Embryonic facial prominence (tissue), 1 donor: ENCODE data around the gene FBXL14.
A peak's percentile ranks its signal among the peaks of the same experiment; 100 is the strongest.
"Not testable (repeated sequence)": the region's sequence is repeated elsewhere in the genome, so short reads cannot be mapped to it uniquely, and the experiment has no call there.

Experiments
- DNase-seq: peaks from one replicate; pipeline ENCODE4 v3.0.0-alpha.2; 2016; ENCODE audit errors: extremely low spot score

The FBXL14 gene

DNA sequence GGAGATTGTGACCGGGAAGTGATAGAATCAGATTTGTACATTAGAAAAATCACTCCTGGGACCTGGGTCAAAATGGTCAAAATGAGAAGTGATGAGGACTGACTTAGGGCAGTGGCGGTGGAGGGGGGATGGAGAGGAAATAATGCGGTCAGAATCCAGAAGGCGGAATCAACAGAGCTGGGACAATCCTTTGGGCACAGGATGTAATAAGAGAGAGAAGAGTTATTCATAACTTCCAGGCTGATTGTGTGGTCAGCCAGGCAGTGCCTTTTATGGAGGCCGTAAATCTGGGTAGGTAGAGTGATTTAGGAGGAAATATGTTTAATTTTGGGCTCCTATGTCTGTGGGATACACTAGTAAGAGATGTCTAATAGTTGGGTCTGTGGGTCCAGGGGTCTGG is 21.6 kb downstream of the FBXL14 start:
- DNase-seq: no peak

DNA sequence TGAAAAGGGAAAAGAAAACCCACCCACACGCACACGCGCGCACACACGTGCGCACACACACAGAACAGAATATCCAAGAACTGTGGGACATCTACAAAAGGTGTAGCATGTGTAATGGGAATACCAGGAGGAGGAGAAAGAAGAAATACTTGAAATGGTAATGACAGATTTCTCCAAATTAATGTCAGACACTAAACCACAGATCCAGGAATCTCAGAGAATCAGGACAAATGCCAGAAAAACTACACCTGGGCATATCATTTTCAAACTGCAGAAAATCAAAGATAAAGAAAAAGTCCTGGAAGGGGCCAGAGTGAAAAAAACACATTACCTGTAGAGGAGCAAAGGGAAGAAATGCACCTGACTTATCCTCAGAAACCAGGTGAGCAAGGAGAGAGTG is 26.5 kb downstream of the FBXL14 start:
- DNase-seq: no peak

DNA sequence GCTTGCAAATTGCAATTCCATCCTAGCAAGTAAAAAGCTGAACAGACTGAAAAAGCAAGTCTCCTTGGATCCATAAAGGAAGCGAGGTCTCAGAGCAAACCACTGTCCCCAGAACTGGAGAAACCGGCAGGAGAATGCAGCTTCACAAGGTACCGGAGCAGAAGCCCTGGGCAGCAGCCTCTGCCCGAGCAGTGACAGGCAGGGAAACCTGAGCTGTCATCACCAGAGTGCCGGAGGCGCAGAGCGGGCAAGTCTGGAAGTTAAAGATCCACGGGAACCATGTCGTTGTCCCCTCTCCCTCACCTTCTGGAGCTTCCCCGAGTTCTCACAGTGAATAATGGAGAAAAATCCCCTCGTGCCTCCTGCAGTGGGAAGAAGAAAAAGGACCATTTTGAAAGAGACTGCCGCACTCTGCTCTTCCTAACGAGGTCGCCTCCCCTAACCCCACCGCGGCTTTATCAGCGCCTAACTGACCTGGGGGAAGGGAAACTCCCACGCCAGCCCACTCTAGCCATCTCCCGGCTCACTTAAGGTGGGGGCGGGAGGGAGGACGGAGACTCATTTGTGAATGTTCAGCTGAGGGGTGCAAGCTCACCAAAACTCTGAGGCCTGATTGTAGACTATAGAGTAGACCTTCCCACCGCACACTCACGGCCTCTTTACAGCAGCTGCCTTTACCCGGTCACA is 27.8 kb downstream of the FBXL14 start:
- no peak for DNase-seq

DNA sequence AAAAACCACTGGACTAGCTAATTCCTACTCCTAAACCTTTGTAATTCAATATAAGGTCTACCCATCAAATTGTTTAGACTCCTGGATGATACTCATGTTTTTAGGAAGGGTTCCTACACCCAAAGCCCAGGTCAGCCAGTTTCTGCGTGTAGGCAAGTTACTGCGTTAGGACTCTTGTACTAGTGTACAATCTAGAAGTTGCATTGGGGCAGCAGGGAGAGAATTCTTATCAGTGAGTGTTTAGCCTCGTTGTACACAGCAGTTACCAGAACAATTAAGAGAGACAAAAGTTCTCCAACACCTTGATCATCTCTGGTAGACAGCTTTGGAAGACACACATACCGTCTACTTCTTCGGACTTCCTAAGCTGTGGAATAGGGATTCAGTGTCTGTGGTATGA is 29.2 kb downstream of the FBXL14 start:
- DNase-seq: no peak

DNA sequence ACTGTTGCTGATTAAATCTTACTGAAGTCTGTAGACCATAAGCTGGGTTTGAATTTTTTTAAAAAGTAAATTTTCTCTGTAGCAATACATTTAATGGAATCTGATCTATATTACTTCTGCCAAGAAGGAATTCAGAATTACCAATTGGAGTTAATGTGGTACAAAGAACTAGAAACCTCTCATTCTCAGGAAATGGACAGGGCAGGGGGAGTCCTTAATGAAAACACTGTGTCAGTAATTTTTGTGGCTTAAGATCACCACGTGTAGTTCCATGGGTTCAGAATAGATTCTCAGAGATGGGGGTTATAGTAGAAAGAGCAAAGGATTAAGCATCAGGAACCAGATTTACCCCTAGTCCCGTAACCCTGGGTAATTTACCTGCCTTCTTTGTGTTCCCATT is 30.3 kb downstream of the FBXL14 start:
- DNase-seq: peak; percentile 36

DNA sequence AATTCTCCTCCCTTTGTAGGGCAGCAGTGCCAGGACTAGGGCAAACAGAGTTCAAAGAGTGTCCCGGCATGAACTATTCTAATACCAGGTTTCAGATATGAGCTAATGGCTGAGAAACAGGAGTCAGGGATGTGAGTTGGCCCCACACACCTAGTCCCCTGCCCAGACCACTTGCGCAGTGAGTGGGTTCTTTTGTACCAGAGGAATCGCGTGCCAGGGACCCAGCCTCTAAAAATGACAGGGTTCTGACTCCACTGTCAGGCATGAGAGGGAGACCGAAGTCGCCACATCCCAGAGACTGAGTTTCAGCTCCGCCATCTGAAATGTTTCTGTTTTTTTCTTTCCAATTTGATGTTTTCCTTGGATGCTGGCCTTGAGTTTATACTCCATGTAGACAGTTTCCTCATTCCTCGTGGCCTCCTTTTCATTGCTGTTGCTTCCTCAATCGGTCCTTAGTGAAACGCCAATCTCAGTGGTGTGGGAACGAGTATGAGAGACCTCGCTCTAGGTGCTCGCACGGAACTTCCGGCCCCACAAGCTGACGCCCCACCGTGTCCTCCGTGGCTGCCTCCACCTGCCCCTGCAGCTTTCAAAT is 31.5 kb downstream of the FBXL14 start:
- no peak for DNase-seq

DNA sequence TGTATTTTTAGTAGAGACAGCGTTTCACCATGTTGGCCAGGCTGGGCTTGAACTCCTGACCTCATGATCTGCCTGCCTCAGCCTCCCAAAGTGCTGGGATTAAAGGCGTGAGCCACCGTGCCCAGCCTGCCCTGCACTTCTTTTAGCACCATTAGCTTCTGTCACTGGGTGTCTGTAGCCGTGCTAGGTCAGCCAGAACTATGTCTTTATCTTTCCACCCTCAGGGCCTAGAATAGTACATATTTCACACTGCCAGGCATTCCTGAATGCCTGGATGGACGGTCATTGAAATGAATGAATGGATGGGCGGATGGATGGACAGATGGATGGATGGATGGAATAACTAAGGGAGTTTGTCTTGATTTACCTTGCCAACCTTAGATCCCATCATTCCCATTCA is 33.7 kb downstream of the FBXL14 start:
- no peak for DNase-seq

DNA sequence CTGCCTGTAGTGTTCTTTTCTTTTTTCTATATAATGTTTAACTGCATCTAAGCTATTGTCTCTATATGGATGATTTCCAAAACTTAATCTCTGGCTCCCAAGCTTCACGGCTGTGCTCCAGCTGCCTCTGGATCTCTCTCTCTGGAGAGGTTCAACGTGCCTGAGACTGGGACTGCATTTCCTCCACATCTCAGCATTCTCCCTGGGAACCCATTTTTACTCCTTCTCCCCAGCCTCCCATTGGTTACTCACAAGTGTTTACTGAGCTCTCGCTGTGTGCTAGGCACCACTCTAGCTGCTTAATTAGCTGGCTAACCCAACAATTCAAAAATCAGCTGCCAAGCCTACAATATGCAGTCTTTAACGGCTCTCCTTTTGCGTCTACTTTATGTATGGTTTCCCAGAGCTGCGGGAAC is 34.7 kb downstream of the FBXL14 start:
- DNase-seq: no peak

DNA sequence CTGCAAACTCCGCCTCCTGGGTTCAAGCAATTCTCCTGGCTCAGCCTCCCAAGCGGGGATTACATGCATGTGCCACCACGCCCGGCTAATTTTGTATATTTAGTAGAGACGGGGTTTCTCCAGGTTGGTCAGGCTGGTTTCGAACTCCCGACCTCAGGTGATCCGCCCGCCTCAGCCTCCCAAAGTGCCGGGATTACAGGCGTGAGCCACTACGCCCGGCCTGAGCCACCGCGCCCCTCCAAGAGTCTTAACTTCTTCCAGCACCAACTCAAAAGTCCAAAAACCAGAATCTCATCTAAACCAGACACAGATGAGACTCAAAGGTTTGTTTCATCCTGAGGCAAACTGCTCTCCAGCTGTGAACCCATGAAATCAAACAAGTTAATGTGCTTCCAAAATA is 36.3 kb downstream of the FBXL14 start:
- not testable (repeated sequence) for DNase-seq

DNA sequence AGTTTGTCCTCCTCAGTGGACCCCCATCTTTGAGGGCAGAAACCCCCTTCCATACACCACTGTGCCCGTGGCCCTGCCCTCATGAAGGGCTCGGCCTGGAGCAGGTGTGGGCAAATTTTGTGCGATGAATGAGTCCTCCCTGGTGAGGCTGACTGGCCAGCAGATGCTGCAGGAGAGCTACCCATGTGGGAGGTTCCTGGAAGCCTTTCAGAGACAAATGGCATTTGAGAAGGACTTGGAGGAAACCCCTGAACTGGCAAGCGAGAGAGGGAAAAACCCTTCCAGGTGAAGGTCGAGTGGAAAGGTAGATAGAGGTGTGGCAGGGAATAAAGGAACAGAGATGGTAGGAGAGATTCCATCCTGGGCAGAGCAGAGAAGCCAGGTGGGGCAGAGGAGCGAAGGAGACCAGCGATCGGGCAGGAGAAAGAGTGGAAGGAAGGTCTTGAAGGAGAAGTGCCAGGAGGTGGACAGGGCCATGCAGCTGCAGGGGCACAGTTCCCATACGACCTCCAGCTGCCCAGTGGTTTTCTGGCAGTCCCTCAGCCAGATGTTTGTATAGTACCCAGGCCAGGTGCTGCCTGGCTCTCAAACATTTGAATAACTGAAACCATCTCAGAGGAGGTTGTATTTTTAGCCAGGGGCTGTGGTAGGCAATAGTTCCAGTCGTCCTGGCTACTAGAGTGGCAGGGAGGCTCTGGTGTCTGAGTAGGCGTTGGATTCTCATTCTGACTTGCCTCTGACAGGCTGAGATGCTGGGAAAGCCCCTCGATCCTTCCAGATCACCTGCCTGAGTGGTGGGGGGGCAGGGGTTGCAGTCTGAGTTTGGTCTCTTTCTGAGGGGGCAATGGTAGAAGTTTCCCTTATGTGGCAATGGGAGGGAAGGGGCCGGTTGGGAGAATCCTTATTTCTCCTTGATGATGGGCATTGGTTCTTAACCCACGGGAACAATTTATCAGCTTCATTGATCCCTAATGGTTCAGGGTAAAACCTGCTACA is 40.1 kb downstream of the FBXL14 start:
- DNase-seq: no peak

DNA sequence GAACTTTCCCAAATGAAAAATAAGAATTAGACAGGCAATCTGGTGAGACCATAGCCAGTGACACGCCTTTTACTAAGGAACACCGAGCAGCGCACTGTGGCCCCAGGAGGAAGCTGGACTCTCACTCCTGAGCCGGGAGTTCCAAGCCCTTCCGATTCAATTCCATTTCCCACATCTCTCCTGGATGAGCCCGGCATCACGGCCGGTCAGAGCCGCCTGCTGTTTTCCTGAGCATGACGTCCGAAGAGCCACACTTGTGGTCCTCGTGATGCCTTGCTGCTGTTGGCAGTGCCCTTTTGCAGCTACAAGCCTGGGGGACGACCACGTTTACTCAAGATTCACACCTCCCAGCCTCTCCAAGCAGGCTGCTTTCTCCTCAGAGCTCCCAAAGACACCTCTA is 40.8 kb downstream of the FBXL14 start:
- no peak for DNase-seq

DNA sequence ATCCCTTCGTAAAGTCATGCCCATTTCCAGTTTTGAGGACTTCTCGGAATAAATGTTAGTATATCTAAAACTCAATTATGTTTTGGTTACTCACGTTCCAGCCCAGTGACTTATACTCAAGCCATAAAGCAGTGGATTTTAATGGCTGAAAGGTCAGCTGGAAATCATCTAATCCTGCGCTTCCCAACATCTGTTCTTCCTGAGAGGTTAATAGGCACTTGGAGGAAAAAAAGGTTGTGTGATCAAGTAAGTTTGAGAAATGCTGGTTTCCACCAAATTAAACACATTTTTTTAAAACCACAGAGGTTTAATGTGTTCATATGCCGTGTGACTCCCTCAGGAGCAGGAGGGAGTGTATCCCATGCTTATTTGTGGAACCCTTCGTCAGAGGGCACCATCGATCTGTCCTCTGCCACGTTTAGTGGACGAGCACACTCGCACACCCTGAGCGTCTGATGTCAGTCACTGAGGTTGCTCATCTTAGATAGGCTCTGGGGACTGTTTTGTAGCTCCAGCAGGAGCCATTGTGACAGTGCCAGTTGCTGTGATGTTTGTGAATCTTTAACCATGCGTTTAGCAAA is 41.4 kb downstream of the FBXL14 start:
- DNase-seq: no peak

DNA sequence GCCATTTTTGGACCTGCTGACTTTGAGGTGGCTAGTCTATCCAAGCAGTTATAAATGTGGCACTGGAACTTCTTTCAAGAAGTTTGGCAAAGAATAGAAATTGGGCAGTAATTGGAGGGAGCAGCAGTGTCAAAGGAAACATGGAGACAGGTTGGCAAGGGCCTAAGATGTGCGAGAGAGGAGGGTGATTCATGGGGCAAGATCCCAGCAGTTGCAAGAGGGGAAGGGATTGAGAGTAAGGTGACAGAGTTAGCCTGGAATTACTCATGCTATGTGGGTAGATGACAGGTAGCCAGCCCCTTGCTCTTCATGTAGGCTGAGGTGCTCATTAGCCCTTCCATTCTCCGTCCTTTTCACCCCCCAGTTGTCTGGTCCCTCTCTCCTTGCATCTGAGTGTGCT is 42.2 kb downstream of the FBXL14 start:
- no peak for DNase-seq

DNA sequence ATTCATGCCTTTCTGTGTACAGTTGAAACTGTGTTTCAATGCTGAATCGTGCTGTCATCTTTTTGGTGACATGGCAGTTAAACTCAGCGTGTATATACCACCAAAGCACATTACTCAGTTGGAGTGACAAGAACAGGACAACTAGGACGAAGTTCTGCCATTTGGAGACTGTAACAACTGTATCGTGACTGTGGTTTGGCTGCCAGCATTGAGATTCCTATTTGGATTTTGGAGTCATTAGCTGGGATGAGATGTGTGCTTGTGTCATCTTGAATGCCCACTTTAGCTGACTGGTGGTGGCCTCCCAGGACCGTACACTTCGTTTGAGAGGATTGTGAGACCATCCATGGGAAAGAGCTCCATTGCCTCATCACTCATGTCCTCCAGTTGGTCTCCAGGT is 42.9 kb downstream of the FBXL14 start:
- no peak for DNase-seq

DNA sequence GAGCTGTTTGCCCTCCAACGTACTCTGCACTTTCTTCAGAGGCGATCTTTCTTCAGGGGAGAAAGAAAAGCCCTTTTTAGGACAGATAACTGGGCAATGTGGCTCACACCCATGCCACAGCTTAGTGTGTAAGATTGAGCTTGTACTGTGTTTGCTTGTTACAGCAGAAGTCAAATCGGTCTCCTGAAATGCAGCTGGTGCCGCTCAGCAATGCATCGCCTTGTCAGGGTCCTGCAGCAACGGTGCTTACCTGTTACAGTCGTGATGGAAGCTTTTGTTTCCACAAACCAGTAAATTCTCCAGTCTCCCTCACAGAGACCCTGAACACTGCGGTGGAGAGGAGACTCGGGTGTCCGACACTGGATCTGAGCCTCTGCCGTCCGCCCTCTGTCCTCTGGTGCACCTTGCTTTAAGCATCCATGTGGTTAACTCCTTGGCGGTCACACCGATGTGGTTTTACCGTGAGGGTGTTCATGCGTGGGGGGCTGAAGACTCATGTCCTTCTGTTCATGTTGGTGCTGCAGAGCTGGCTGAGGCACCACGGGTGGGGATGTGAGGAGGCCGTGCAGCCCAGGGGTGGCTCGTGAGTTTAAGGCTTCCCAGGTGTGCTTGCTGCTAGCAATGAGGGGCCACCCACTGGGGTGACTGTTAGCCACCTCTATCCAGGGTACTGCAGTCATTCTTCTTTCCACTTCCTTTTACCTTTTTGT is 47.3 kb downstream of the FBXL14 start:
- no peak for DNase-seq

DNA sequence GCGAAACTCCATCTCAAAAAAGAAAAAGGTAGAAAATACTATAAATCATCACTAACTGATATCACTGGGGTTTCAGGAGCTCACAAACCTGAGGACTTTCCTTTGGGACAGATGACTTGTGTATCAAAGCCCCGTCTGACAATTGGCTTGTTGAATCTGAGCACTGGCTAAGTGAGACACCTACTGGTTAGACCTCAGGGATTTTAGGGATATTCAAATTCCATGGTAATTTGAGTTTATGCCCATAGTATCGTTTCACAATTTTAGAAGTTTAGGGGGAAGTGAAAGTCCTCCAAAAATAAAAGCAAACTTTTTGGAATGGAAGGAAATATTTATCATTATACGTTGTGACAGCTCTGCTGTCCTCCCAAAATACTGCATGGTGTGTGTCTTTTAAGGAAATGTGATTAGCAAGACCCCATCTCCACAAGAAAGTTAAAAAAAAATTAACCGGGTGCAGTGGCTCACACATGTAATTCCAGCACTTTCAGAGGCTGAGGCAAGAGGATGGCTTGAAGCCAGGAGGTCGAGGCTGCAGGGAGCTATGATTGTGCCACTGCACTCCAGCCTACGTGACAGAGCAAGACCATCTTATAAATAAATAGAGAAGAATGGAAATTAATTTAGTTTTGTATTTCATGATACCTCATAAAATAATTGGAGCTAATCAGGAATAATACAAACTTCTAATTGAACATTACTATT is 49.2 kb downstream of the FBXL14 start:
- DNase-seq: no peak

DNA sequence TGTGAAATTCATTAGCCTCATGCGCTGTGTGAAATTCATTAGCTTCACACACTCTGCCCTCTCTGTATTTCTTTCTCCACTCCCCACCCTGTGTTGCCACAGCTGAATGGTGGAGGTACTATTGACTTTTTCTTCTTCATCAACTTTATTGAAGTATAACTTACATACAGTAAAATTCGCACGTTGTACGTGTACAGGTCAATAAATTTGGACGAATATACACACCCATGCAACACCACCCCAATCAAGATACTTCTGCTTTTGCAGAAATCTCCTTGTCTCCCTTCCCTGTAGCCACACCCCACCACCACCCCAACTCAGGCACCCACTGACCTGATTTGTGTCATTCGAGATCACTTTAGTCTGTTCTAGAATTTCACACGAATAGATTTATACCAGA is 51.8 kb downstream of the FBXL14 start:
- no peak for DNase-seq

DNA sequence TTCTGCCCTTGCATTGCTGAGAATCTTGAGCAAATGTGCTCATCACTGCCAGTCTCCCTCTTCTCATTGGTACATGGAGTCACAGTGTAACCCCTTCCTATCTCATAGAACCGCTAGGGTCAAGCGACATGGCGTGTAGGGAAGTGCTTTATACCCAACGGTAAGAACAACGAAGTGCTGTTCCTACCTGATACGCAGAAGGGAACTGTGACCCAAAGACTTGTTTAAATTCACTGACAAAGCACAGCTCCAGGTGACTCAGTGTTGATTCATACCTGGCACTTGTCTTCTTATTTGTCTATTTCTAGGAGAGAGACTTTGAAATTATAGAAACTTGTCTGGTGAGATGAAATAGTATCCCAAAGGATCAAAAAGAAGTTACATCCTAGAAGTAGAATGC is 53.7 kb downstream of the FBXL14 start:
- DNase-seq: no peak

DNA sequence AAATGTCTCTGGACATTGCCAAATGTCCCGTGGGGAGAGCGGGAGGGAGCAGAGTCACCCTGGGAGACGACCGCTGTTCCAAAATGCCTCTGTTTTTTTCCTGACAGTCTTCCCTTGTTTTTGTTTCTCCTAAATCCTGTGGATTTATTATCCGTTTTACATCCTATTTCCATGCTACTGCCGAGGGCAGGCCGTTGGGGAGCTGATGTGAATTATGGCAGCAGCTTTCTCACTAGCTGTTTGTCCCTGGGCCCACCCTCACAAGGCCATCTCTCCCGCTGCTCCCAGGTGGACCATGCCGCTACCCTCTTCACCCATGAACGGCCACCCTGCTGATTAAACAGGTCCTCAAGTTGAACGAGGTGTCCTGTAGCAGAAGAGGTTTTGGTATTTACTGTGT is 55.2 kb downstream of the FBXL14 start:
- DNase-seq: no peak

DNA sequence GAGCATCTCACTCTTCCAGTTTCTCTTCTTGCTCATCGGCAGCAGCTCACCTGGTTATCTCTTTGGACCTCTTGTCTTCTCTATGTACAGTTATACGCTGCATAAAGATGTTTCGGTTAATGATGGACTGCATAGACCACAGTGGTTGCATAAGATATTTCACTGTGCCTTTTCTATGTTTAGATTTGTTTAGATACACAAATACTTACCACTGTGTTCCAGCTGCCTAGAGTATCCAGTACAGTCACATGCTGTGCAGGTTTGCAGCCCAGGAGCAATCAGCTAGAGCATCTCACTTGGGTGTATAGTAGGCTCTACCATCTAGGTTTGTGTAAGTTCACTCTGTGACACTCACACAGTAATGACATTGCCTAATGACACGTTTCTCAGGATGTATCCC is 57.6 kb downstream of the FBXL14 start:
- DNase-seq: no peak

DNA sequence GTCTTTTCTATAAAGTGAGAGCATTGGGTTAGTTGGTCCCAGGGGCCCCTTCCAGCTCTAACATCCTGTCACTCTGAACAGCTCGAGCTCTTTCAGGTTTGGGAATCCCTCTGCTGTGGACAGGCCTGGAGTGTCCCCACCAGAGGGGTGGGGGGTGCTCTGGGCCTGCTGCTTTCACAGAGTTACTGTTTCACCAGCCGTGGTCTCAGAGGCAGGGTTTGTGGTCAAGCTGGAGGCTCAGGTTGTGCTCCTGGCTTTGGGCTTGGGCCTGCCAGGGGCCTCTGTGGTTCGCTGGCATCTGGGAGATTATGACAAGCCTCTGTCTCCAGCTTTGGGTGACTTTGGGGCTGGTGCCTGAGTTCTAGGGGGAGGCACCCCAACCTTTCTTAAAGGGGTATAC is 59.6 kb downstream of the FBXL14 start:
- DNase-seq: no peak
